ENCODE results near the gene GABRR1.

Gene GABRR1

GRCh38 chr6:89215391-89215790 is 1.8 kb downstream of the GABRR1 start:
- no peak for DNase-seq (ENCODE audit: low read depth)

- DNase-seq (ENCODE audit: low read depth) = no peak
Observed at GRCh38 chr6:89214197-89214596, 3.0 kb downstream of the GABRR1 start.

GRCh38 chr6:89212472-89212871 is 4.7 kb downstream of the GABRR1 start:
- DNase-seq (ENCODE audit: low read depth) = no peak

- DNase-seq (ENCODE audit: low read depth) = no peak
Observed at GRCh38 chr6:89209457-89209856, 7.7 kb downstream of the GABRR1 start.

- no peak for DNase-seq (ENCODE audit: low read depth)
Observed at GRCh38 chr6:89208551-89208950, 8.6 kb downstream of the GABRR1 start.

GRCh38 chr6:89205819-89206218 is 11.3 kb downstream of the GABRR1 start:
- no peak for DNase-seq (ENCODE audit: low read depth)

GRCh38 chr6:89204096-89204495 is 13.1 kb downstream of the GABRR1 start:
- DNase-seq (ENCODE audit: low read depth) = no peak

- no peak for DNase-seq (ENCODE audit: low read depth)
Observed at GRCh38 chr6:89200706-89201215, 16.4 kb downstream of the GABRR1 start.

- DNase-seq (ENCODE audit: low read depth) = no peak
Observed at GRCh38 chr6:89199579-89199978, 17.6 kb downstream of the GABRR1 start.

GRCh38 chr6:89198235-89198634 is 18.9 kb downstream of the GABRR1 start:
- DNase-seq (ENCODE audit: low read depth) = no peak

GRCh38 chr6:89197141-89197540 is 20.0 kb downstream of the GABRR1 start:
- DNase-seq (ENCODE audit: low read depth) = no peak

- no peak for DNase-seq (ENCODE audit: low read depth)
Observed at GRCh38 chr6:89194559-89194958, 22.6 kb downstream of the GABRR1 start.

GRCh38 chr6:89190741-89191140 is 26.4 kb downstream of the GABRR1 start:
- no peak for DNase-seq (ENCODE audit: low read depth)

- no peak for DNase-seq (ENCODE audit: low read depth)
Observed at GRCh38 chr6:89187504-89187903, 29.7 kb downstream of the GABRR1 start.

GRCh38 chr6:89186762-89187161 is 30.4 kb downstream of the GABRR1 start:
- no peak for DNase-seq (ENCODE audit: low read depth)

GRCh38 chr6:89184344-89184743 is 32.8 kb downstream of the GABRR1 start:
- DNase-seq (ENCODE audit: low read depth) = no peak

- DNase-seq (ENCODE audit: low read depth) = no peak
Observed at GRCh38 chr6:89183294-89183693, 33.9 kb downstream of the GABRR1 start.

- DNase-seq (ENCODE audit: low read depth) = no peak
Observed at GRCh38 chr6:89180971-89181370, 36.2 kb downstream of the GABRR1 start.

- no peak for DNase-seq (ENCODE audit: low read depth)
Observed at GRCh38 chr6:89180112-89180511, 37.0 kb downstream of the GABRR1 start.

GRCh38 chr6:89173634-89174033 is 43.5 kb downstream of the GABRR1 start:
- no peak for DNase-seq (ENCODE audit: low read depth)

GRCh38 chr6:89172131-89172530 is 45.0 kb downstream of the GABRR1 start:
- no peak for DNase-seq (ENCODE audit: low read depth)

GRCh38 chr6:89162047-89162371 is 55.1 kb downstream of the GABRR1 start:
- no peak for DNase-seq (ENCODE audit: low read depth)

- no peak for DNase-seq (ENCODE audit: low read depth)
Observed at GRCh38 chr6:89161326-89162046, 55.7 kb downstream of the GABRR1 start.

All from T follicular helper cell (primary cell).